SK-N-SH treated with all-trans-retinoic acid at 6 μM for 48 hours (cell line): ENCODE measurements around the gene ZFAND5.

Experiments used
- ARNTL ChIP-seq: fragments of 450-650 bp; formaldehyde crosslinking; IDR thresholded peaks from 2 replicates; pipeline ENCODE4 v1.5.0; 2020; ENCODE audit warnings: low read depth, mild to moderate bottlenecking, moderate library complexity, borderline replicate concordance
- ESRRG ChIP-seq: fragments of 250-450 bp; sonication (Bioruptor Pico); IDR thresholded peaks from 2 replicates; pipeline ENCODE4 v1.6.1; 2021; ENCODE audit warnings: mild to moderate bottlenecking
- RARB ChIP-seq: fragments of 250-450 bp; sonication (Bioruptor Pico); IDR thresholded peaks from 2 replicates; pipeline ENCODE4 v1.8.0; 2021; ENCODE audit warnings: mild to moderate bottlenecking, moderate library complexity
- ZFP30 ChIP-seq: fragments of 450-650 bp; formaldehyde crosslinking; IDR thresholded peaks from 2 replicates; pipeline ENCODE4 v1.5.0; 2022; ENCODE audit warnings: mild to moderate bottlenecking, moderate library complexity
- TF ChIP-seq, protein P1 (sequence below): fragments of 250-450 bp; sonication (Bioruptor Pico); IDR thresholded peaks from 2 replicates; pipeline ENCODE4 v1.8.0; 2020; ENCODE audit warnings: mild to moderate bottlenecking, moderate library complexity, borderline replicate concordance
- TF ChIP-seq, protein P2 (sequence below): fragments of 250-450 bp; sonication (Bioruptor Pico); IDR thresholded peaks from 2 replicates; pipeline ENCODE4 v1.5.1; 2021; ENCODE audit warnings: mild to moderate bottlenecking, moderate library complexity

DNA sequence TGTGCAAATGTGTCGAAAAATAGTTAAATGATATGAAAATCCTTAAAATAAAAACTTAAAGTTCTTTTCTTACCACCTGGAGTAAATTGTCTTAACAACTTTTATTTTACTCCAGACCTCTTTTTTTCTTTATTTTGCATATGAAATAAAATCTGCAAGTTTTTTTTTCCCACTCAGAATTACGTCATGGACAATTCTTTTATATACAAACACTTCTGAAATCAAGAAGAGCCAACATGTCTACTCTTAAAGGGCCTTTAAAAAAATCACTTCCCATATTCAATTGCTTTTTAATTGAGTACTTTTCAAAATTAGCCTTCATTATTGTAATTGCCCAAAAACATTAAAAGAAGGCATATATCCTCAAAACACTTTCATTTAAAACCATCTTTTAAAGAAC, 37.7 kb upstream of the ZFAND5 start:
- TF ChIP-seq, protein P1, sequence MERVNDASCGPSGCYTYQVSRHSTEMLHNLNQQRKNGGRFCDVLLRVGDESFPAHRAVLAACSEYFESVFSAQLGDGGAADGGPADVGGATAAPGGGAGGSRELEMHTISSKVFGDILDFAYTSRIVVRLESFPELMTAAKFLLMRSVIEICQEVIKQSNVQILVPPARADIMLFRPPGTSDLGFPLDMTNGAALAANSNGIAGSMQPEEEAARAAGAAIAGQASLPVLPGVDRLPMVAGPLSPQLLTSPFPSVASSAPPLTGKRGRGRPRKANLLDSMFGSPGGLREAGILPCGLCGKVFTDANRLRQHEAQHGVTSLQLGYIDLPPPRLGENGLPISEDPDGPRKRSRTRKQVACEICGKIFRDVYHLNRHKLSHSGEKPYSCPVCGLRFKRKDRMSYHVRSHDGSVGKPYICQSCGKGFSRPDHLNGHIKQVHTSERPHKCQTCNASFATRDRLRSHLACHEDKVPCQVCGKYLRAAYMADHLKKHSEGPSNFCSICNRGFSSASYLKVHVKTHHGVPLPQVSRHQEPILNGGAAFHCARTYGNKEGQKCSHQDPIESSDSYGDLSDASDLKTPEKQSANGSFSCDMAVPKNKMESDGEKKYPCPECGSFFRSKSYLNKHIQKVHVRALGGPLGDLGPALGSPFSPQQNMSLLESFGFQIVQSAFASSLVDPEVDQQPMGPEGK (CRISPR knock-in tag): no peak
- no peak for TF ChIP-seq ARNTL
- TF ChIP-seq RARB (CRISPR knock-in tag): no peak
- TF ChIP-seq ESRRG (CRISPR knock-in tag): no peak
- TF ChIP-seq ZFP30: no peak
- TF ChIP-seq, protein P2, sequence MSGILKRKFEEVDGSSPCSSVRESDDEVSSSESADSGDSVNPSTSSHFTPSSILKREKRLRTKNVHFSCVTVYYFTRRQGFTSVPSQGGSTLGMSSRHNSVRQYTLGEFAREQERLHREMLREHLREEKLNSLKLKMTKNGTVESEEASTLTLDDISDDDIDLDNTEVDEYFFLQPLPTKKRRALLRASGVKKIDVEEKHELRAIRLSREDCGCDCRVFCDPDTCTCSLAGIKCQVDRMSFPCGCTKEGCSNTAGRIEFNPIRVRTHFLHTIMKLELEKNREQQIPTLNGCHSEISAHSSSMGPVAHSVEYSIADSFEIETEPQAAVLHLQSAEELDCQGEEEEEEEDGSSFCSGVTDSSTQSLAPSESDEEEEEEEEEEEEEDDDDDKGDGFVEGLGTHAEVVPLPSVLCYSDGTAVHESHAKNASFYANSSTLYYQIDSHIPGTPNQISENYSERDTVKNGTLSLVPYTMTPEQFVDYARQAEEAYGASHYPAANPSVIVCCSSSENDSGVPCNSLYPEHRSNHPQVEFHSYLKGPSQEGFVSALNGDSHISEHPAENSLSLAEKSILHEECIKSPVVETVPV (CRISPR knock-in tag): no peak
